C4-2B (cell line): ENCODE results near the gene SLIT3.

Source experiments
- CTCF ChIP-seq: fragments of 450-650 bp; conservative IDR thresholded peaks from 2 replicates; pipeline ENCODE4 v1.5.1; 2017; ENCODE audit warnings: mild to moderate bottlenecking
- ZFX ChIP-seq: fragments of 450-650 bp; IDR thresholded peaks from 2 replicates; pipeline ENCODE4 v1.6.1; 2017

GRCh38 chr5:168728546-168729211 is 572.3 kb downstream of the SLIT3 start:
- TF ChIP-seq CTCF (no peak), ZFX (no peak)
